IPS DF 19.7 (cell line): Measurements from ENCODE around the gene DCAF10.
"Not testable (repeated sequence)": the region's sequence is repeated elsewhere in the genome, so short reads cannot be mapped to it uniquely, and the experiment has no call there.

Experiments used
- DNase-seq: peaks from one replicate; pipeline ENCODE4 v3.0.0-alpha.2; 2013; ENCODE audit warnings: low read depth, low spot score

The DCAF10 gene, protein sequence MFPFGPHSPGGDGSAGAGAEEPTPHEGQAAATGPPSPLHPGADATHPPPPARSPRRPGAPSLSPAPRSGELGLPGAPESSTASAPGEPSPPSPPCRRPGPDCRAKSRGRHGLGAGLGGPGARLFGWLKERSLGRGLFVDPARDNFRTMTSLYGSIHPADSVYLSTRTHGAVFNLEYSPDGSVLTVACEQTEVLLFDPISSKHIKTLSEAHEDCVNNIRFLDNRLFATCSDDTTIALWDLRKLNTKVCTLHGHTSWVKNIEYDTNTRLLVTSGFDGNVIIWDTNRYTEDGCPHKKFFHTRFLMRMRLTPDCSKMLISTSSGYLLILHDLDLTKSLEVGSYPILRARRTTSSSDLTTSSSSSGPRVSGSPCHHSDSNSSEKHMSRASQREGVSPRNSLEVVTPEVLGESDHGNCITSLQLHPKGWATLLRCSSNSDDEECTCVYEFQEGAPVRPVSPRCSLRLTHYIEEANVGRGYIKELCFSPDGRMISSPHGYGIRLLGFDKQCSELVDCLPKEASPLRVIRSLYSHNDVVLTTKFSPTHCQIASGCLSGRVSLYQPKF

DNA sequence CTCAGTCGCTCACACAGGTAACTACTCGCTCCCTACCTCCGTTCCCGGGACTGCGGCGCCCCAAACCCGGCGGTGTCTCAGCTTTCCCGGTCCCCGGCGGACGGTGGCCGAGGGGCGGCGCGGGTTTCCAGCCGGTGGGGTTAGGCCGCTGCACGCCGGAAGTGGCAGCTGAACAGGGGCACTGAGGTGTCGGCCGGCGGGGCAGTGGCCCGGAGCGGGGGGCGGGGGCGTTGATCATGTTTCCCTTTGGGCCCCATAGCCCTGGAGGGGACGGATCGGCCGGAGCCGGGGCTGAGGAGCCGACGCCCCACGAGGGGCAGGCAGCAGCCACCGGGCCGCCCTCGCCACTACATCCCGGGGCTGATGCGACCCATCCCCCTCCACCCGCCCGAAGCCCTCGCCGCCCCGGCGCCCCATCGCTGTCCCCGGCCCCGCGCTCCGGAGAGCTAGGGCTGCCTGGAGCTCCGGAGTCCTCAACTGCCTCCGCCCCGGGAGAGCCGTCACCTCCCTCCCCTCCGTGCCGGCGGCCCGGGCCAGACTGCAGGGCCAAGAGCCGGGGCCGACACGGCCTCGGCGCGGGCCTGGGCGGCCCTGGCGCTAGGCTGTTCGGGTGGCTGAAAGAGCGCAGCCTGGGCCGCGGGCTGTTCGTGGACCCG, at the start of gene DCAF10:
DCAF10 (plus strand) TSS at position 167 of the 656 bp plus-strand sequence; CDS start at position 237, 70 bp downstream.
- DNase-seq = peak; percentile 17

DNA sequence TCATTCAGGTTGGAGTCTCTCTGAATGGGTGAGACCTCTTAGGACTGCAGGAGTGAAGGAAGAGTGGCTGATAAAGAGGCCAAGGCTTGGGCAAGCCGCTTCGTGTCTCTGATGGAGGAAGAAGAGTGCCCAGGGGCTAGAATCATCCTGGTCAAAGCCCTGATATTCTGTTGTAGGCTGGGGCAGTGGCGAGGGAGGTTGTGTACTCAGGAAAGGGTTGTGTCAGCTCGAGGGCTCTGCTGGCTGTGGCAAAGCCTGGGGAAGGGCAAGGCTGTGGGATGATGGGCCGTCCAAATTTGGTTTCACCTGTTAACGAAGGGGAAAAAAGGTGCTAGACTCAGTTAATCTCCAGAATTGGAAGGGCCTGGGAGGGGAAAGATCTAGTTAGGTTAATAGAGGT, 49.4 kb upstream of the DCAF10 start:
- no peak for DNase-seq

DNA sequence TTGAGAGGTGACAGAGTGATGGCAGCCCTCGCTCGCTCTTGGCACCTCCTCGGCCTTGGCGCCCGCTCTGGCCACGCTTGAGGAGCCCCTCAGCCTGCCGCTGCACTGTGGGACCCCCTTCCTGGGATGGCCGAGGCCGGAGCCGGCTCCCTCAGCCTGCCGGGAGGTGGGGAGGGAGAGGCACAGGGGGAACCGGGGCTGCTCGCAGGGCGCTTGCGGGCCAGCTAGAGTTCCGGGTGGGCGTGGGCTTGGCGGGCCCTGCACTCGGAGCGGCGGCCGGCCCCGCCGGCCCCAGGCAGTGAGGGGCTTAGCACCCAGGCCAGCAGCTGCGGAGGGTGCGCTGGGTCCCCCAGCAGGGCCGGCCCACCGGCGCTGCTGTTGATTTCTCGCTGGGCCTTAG, 48.9 kb upstream of the DCAF10 start:
- DNase-seq = not testable (repeated sequence)

DNA sequence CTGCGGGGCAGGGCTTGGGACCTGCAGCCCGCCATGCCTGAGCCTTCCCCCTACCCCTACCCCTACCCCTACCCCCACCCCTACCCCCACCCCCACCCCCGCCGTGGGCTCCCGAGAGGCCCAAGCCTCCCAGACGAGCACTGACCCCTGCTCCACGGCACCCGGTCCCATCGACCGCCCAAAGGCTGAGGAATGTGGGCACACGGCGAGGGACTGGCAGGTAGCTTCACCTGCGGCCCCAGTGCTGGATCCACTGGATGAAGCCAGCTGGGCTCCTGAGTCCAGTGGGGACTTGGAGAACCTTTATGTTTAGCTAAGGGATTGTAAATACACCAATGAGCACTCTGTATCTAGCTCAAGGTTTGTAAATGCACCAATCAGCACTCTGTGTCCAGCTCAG, 48.5 kb upstream of the DCAF10 start:
- DNase-seq = not testable (repeated sequence)

DNA sequence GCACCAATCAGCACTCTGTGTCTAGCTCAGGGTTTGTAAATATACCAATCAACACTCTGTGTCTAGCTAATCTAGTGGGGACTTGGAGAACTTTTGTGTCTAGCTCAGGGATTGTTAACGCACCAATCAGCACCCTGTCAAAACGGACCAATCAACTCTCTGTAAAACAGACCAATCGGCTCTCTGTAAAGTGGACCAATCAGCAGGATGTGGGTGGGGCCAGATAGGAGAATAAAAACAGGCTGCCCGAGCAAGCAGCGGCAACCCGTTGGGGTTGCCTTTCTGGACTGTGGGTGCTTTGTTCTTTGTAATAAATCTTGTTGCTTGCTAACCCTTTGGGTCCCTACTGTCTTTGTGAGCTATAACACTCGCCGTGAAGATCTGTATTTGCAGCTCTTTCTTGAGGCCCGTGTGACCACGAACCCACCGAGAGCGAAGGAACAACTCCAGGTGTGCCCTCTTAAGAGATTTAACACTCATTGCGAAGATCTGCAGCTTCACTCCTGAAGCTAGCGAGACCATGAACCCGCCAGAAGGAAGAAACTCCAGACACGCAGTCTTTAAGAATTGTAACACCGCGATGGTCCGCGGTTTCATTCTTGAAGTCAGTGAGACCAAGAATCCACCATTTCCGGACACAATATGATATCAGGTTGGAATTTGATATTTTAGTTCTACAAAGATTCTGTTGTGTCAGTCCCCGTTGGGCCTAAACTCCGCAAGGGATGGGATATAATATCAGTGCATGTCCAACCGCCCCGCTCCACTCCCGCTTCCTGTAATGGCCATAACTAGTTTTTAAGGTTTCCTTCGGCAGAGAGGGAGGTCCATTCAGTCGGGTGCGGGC, 47.7 kb upstream of the DCAF10 start:
- DNase-seq = no peak

DNA sequence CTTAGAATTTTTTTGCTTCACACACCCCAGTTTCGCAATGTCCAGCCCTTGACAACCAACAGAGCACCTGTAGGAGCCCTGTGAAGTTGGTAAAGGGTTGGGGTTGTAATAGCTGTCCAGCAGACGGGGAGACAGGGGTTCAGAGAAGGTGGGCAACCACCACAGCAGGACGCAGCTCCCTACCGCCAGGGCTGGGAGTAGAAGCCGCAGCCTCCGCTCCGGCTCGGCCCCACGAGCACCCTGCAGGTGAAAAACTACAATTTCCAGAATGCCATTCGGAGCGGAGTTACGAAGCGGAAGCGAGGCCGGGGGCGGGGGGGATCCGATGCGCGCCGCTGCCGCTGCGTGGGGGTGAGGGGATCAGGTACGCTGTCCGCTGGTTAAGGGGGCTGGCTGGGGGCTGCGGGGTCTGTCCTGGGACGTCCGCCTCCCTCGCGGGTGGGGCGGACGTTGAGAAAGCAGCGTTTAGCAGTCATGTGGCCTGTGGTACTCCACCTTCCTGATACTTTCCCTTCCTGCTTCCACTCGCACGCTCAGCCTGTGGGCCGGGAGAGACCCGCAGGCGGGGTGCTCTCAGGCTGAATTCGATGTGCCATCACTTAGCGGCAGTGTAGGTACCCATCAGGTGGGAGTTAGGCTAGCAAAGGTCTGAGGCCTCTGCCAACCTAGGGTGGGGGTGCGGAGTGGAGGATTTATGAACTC, 47.0 kb upstream of the DCAF10 start, which contains the start of gene TRMT10B:
TRMT10B (plus strand) TSS at position 317 of the 702 bp plus-strand sequence. CDS start 8,127 bp downstream, outside the sequence.
- DNase-seq = peak; percentile 23

DNA sequence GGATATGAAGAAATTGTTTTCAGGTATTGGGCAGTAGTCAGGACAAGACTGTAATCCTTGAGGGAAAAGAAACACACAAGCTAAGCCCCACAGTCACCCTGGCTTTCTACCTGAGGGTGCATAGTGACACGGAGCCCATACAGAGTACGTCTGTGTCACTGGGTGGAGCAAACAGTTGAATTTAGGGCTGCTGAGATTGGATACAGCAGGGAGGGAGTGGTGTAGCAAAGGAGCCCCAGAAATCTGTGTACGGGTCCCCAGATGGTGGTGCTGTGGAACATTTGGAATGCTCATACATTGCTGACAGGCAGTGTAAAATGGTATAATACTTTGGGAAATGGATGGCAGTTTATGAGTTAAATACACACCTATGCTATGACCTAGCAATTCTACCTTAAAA, 41.9 kb upstream of the DCAF10 start:
- DNase-seq = no peak

DNA sequence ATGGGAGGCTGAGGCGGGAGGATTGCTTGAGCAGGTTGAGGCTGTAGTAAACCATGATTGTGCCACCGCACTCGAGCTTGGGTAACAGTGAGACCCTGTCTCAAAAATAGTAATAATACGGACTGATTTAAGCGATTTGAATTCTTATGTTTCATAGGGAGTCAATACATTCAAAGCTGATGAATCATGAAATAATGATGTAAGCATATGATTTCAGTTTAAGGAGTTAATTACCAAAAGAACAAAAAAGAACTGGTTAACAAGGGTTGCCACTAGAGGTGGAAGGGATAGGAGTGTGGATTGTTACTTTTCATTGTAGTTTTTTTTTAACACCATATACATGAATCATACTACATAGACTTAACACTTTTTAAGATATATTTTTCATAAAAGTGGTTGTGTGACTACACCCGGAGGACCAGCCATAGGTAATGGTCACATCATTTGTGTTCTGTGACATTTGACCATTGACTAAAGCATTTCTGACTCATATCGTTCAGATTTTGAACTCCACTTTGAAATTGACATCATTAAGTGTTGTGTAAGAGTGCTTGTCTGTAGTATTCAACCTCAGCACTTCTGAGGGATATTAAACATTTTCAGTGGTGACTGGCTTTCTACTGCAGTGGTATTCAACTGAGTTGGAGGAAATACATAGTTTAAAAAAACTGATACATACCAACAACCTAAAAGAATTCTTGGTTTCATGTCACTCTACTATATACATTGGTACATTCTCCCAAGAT, 40.0 kb upstream of the DCAF10 start:
- no peak for DNase-seq

DNA sequence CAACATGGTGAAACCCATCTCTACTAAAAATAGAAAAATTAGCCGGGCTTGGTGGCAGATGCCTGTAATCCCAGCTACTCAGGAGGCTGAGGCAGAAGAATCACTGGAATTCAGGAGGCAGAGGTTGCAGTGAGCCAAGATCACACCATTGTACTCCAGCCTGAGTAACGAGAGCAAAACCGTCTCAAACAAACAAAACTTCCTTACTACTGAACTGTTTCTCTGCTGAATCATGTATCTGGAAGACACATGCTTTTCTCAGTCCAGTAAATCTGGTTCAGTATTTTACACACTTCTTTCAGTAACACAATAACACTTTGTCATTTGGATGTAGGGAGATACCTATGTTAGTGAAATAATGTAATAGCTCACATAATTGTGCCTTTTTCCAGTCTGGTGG, 39.1 kb upstream of the DCAF10 start:
- no peak for DNase-seq

DNA sequence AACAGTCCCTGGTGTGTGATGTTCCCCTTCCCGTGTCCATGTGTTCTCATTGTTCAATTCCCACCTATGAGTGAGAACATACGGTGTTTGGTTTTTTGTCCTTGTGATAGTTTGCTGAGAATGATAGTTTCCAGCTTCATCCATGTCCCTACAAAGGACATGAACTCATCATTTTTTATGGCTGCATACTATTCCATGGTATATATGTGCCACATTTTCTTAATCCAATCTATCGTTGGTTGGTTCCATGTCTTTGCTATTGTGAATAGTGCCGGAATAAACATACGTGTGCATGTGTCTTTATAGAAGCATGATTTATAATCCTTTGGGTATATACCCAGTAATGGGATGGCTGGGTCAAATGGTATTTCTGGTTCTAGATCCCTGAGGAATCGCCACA, 35.3 kb upstream of the DCAF10 start:
- not testable (repeated sequence) for DNase-seq

DNA sequence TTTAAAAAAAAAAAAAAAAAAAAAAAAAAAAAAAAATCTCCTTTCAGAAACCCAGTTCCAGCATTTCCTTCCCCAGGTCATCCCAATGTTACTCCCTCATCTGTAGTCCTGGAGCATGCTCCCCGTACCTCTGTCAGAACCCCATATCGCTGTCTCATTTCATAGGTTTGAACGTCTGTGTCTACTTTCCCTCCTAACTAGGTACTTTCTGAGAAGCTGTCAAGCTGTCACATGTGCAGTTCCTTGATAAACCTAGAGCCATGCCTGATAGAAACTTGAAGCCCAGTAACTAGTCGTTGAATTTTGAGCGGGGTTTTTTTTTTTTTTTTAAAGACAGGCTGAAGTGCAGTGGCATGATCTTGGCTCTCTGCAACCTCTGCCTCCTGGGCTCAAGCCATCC, 31.3 kb upstream of the DCAF10 start:
- DNase-seq = no peak

DNA sequence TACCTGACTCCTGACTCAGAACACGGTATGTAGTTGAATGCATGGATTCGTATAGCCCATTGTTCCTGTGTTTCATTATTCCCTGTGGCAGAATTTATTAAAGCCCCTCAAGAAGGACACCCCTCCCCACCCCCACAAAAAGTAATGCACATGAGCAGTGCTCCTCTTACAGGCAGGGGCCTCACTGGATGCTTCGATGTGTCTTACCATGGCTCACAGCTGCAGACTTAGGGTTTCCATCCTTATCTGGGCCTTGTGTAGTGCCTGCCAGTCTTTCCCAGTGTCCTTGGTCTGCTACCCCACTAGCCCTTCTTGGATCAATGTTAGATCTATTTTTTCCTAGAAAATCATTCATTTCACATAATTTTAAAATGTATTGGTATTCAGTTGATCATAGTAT, 30.6 kb upstream of the DCAF10 start:
- no peak for DNase-seq

DNA sequence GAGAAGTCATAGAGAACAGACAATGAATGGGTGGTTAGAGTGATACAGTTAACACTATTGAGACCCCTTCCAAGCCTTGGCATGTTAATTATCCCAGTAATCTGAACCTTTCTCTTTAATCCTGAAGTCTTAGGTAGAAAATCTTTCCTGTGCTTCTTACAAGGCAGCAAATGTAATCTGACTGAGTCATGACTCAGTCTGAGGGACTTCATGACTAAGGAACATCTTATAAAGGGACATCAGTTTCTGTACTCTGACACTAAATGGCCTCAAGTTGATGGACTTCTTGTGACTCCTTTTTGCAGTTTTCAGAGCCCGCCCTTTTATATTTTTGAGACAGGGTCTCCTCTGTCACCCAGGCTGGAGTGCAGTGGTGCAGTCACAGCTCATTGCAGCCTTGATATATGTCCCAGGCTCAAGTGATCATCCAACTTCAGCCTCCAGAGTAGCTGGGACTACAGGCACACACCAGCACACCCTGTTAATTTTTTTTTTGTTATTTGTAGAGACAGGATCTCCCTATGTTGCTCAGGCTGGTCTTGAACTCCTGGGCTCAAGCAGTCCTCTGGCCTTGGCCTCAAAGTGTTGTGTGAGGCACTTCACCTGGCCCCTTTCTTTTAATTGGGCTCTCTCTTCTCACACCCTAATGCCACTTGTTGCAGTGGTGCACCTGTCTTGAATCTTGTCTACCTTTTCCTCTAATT, 25.2 kb upstream of the DCAF10 start:
- DNase-seq = no peak

DNA sequence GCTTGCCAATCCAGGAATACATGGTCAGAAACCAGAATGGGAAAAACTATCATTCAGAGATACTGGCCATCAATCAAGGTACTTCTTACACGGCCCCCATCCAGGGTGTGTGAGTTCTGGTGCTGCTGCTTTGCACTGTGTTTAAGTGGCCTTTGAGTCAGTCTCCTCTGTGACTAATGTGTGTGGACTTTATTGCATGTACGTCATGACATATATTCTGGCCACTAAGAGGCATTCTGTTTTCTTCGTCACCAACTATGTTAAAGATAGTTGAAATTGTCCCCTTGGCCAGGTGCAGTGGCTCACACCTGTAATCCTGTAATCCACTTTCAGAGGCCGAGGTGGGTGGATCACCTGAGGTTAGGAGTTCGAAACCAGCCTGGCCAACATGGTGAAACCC, 24.3 kb upstream of the DCAF10 start:
- DNase-seq = no peak

DNA sequence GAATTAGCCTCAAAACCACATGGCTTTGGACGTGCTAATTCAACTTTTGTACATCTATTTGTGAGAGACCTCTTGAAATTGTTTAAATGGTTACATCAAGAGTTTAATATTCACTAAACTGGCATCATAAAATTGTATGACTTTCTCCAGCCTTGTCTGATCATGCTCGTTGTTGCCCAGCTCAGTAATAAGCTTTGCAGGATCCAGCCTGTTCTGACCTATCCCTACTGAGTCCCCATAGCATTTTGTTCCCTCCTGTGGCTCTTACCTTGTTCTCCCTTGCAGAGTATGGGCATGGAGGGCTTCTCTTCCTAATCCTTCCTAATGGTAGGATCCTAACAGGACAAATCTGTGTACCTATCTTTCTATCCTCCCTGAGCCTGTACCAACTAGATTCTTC, 22.1 kb upstream of the DCAF10 start:
- no peak for DNase-seq

DNA sequence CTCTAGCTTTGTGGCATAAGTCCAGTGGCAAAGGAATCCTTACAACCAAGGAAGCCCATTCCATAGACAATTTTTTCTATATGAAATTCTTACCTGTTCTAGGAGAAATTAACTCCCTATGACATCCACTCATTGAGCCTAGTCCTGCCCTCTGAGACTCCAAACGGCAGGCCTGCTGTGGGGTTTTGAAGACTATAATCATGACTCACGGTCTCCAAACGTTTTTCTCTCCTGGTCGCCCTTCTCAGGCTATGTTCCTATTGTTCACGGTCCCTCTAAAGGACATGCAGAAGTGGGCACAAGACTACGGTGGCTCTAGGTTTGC, 16.3 kb upstream of the DCAF10 start:
- no peak for DNase-seq

DNA sequence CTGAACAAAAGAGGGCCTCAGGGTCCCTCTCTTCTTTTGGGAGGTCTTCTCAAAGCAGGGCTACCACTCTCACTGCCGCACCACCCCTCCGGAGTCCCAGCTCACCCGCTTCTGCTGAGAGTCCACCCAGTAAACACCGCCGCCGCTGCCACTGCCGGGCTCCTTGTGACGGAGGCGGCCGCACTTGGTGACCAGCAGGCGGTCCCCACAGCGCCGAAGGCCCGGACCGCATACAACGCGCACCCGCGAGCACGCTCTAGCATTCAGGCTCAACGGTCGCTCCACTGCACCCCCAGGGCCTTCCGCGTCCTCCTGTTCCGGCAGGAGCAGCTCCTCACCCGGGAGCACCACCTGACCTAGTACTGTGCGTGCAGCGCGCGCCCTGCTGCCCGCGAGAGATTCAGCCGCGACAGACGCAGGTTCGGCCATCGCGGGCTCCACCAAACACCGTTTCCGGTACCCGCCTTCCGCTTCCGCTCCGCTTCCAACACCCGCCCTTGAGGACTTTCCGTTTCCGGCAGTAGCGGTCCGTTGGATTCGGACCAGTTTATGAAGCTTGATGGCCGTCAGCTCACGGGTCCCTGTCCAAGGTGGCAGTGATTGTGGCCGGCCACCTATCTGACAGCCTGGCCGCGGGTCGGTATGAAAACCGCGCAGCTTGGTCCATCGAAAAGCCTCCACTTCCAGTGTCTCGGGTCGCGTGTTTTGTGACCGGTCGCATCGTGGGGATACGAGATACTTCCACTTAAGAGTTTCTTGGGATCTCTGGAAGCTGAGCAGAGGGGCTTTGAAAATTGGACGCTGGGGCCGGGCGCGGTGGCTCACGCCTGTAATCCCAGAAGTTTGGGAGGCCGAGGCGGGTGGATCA, 15.7 kb upstream of the DCAF10 start, which contains the start of gene EXOSC3:
EXOSC3 (minus strand) TSS at position 449 of the 868 bp plus-strand sequence; CDS start at position 429, 20 bp downstream.
- DNase-seq = peak; percentile 74

DNA sequence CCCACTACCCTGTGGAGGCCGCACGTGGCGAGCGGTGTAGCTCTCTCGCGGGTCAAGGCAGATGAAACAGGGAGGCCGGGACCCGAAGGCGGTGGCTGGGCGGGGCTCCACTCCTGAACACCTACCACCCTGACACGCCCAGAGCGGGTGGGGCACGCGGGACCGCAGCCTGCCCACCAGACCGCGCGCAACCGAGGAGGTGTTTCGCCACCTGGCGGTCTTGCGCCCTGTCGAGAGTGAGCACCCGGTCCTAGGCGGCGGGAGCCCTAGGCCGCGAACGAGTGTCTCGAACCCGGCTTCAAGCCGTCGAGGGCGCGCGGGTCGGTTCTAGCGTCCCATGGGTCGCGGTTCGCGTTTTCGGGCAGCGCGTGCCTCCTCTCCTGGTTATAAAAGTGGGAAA, 13.5 kb upstream of the DCAF10 start:
- no peak for DNase-seq

DNA sequence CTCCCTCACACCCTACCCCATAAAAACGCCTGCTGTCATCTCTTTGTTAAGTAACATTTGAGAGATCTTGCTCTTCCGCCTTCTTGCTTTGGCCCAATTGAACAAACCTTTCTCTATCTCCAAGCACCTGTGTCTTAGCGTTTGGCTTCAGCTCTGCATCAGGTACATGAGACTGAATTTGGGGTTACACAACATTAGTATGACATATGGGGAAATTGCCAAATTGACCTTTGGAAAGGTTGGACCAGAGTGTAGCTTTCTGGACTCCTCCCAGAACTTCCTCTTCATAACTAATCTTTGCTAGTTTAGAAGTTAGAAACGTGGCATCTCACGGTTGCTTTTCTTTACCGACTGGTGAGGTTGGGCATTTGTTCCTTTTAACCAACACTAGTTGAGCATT, 12.3 kb upstream of the DCAF10 start:
- no peak for DNase-seq
